GM06990 (cell line): ENCODE results near the gene RAD51C.
"Not testable (repeated sequence)": the region's sequence is repeated elsewhere in the genome, so short reads cannot be mapped to it uniquely, and the experiment has no call there.

ENCODE experiments used
- DNase-seq: peaks from one replicate; pipeline ENCODE4 v3.0.0-alpha.2; 2011; ENCODE audit not compliant: insufficient read length; ENCODE audit errors: extremely low read depth
- H3K27me3 ChIP-seq: replicated peaks from 2 replicates; pipeline ENCODE4 v1.6.0; 2011; ENCODE audit warnings: low read length; ENCODE audit not compliant: control insufficient read depth, insufficient read depth
- H3K36me3 ChIP-seq: 2 replicates; pipeline ENCODE4 v1.5.1; 2011; ENCODE audit warnings: low read length; ENCODE audit not compliant: control insufficient read depth, insufficient read depth
- H3K4me3 ChIP-seq: replicated peaks from 2 replicates; pipeline ENCODE4 v1.5.1; 2011; ENCODE audit warnings: low read depth, mild to moderate bottlenecking, control low read depth, low read length
- CTCF ChIP-seq: IDR thresholded peaks from 2 replicates; pipeline ENCODE4 v1.5.1; 2011; ENCODE audit warnings: low read length, control low read depth, mild to moderate bottlenecking, inconsistent platforms; ENCODE audit not compliant: insufficient read depth, poor library complexity, severe bottlenecking

RAD51C gene

GRCh38 chr17:58760248-58760647, 67.8 kb downstream of the RAD51C start:
- no peak overlapping the region for H3K4me3 ChIP-seq
- H3K36me3 ChIP-seq = no peaks in the 10 kb centered on the region
- TF ChIP-seq CTCF = no peak
- peak; percentile 10 for DNase-seq
- peaks cover 4% of the 10 kb centered on the region for H3K27me3 ChIP-seq

- TF ChIP-seq CTCF = no peak
- H3K4me3 ChIP-seq = no peak overlapping the region
- H3K36me3 ChIP-seq = no peaks in the 10 kb centered on the region
- DNase-seq = no peak
- H3K27me3 ChIP-seq = no peaks in the 10 kb centered on the region
Measured at GRCh38 chr17:58763263-58763662, 70.9 kb downstream of the RAD51C start.

GRCh38 chr17:58764373-58764772, 72.0 kb downstream of the RAD51C start:
- no peaks in the 10 kb centered on the region for H3K27me3 ChIP-seq
- H3K4me3 ChIP-seq = no peak overlapping the region
- DNase-seq = no peak
- TF ChIP-seq CTCF = no peak
- H3K36me3 ChIP-seq = no peaks in the 10 kb centered on the region

- H3K27me3 ChIP-seq, H3K4me3 ChIP-seq, H3K36me3 ChIP-seq, DNase-seq: not testable (repeated sequence)
Measured at GRCh38 chr17:58778482-58778881, 86.1 kb downstream of the RAD51C start.

GRCh38 chr17:58779446-58779845, 87.0 kb downstream of the RAD51C start:
- no peaks in the 10 kb centered on the region for H3K36me3 ChIP-seq
- no peak for DNase-seq
- no peak for TF ChIP-seq CTCF
- H3K4me3 ChIP-seq = no peak overlapping the region
- H3K27me3 ChIP-seq = no peaks in the 10 kb centered on the region

GRCh38 chr17:58783380-58783779, 91.0 kb downstream of the RAD51C start:
- Histone ChIP-seq H3K27me3 (no peaks in the 10 kb centered on the region), H3K4me3 (no peak overlapping the region), H3K36me3 (no peaks in the 10 kb centered on the region)
- no peak for DNase-seq
- no peak for TF ChIP-seq CTCF
